ENCODE results near the gene SLC10A7.
A peak's percentile ranks its signal among the peaks of the same experiment; 100 is the strongest.

SLC10A7 gene

GRCh38 chr4:146343199-146343598 is 178.5 kb downstream of the SLC10A7 start:
- DNase-seq (ENCODE audit: extremely low read depth, low read depth) = no peak
- no peak for TF ChIP-seq CTCF (IDR thresholded peaks at IDR 0.05; ENCODE audit: low read depth, low read length, missing control alignments)
- H3K4me3 ChIP-seq (replicated peaks; ENCODE audit: low read depth, low read length) = no peak overlapping the region

GRCh38 chr4:146342600-146343192 is 179.0 kb downstream of the SLC10A7 start:
- H3K4me3 ChIP-seq (replicated peaks; ENCODE audit: low read depth, low read length) = no peak overlapping the region

GRCh38 chr4:146340798-146341197 is 180.9 kb downstream of the SLC10A7 start:
- DNase-seq (ENCODE audit: extremely low read depth, low read depth) = no peak
- H3K4me3 ChIP-seq (replicated peaks; ENCODE audit: low read depth, low read length) = no peak overlapping the region
- peak; percentile 19 for TF ChIP-seq CTCF (IDR thresholded peaks at IDR 0.05; ENCODE audit: low read depth, low read length, missing control alignments)

More at GRCh38 chr4:146342600-146343192, 179.0 kb downstream of the SLC10A7 start:
- DNase-seq (ENCODE audit: extremely low read depth, low read depth) = no peak
- peak; percentile 35 for TF ChIP-seq CTCF (IDR thresholded peaks at IDR 0.05; ENCODE audit: low read depth, low read length, missing control alignments)

GRCh38 chr4:146338512-146338911 is 183.2 kb downstream of the SLC10A7 start:
- TF ChIP-seq CTCF (IDR thresholded peaks at IDR 0.05; ENCODE audit: low read depth, low read length, missing control alignments) = no peak
- H3K4me3 ChIP-seq (replicated peaks; ENCODE audit: low read depth, low read length) = no peak overlapping the region
- DNase-seq (ENCODE audit: extremely low read depth, low read depth) = no peak

GRCh38 chr4:146336410-146336807 is 185.3 kb downstream of the SLC10A7 start:
- TF ChIP-seq CTCF (IDR thresholded peaks at IDR 0.05; ENCODE audit: low read depth, low read length, missing control alignments) = no peak
- H3K4me3 ChIP-seq (replicated peaks; ENCODE audit: low read depth, low read length) = no peak overlapping the region
- no peak for DNase-seq (ENCODE audit: extremely low read depth, low read depth)

- DNase-seq (ENCODE audit: extremely low read depth, low read depth) = no peak
- no peak for TF ChIP-seq CTCF (IDR thresholded peaks at IDR 0.05; ENCODE audit: low read depth, low read length, missing control alignments)
- H3K4me3 ChIP-seq (replicated peaks; ENCODE audit: low read depth, low read length) = no peak overlapping the region
Observed at GRCh38 chr4:146335763-146336409, 185.9 kb downstream of the SLC10A7 start.

All from HFF-Myc (cell line).